CD4-positive, alpha-beta T cell treated with Interleukin-15 for 1 hour (primary cell): ENCODE results near the gene ENTPD7.

ENCODE experiments used
- DNase-seq: peaks from one replicate; pipeline ENCODE4 v3.0.0-alpha.2; 2020

The ENTPD7 gene

GRCh38 chr10:99750641-99751040, 91.3 kb downstream of the ENTPD7 start:
- DNase-seq: no peak

- no peak for DNase-seq
Observed at GRCh38 chr10:99754670-99755069, 95.4 kb downstream of the ENTPD7 start.
